Mucosa of descending colon (tissue), 3 donors: ENCODE results near the gene ACAA1. TPM values are rescaled to one million over a fixed set of nuclear protein-coding genes. Genes with fewer than 3 reads are reported as not detected.
"Not testable (repeated sequence)": the region's sequence is repeated elsewhere in the genome, so short reads cannot be mapped to it uniquely, and the experiment has no call there.

Experiments
- ATAC-seq: fragments of 200-7000 bp; cut with Tn5 transposase; one replicate; pipeline ENCODE4 v1.9.1; 2020; ENCODE audit warnings: mild to moderate bottlenecking, moderate library complexity
- DNase-seq, 3 donors: peaks; one replicate each; pipeline ENCODE4 v3.0.0-alpha.2; 2020
- H3K36me3 ChIP-seq: fragments of 200-600 bp; one replicate; pipeline ENCODE4 v1.8.0; 2021; ENCODE audit warnings: low read depth, mild to moderate bottlenecking
- H3K4me1 ChIP-seq: fragments of 200-600 bp; one replicate; pipeline ENCODE4 v1.8.0; 2021; ENCODE audit warnings: low read depth, mild to moderate bottlenecking
- H3K4me3 ChIP-seq: fragments of 200-600 bp; one replicate; pipeline ENCODE4 v1.8.0; 2021; ENCODE audit warnings: mild to moderate bottlenecking
- H3K9me3 ChIP-seq: fragments of 200-600 bp; one replicate; pipeline ENCODE4 v1.8.0; 2021; ENCODE audit warnings: mild to moderate bottlenecking
- intact Hi-C, 2 donors: fragments of 100-400 bp; cut with DNase I in 1 of 2; cut with micrococcal nuclease in 1 of 2; formaldehyde crosslinking; loops; one replicate each; pipeline versions ENCODE4 v1.11.0 to v1.11.1; 2022; cut with DNase I, micrococcal nuclease
- total RNA-seq, 3 donors: library from RNA; stranded (reverse); fragmentation: NEBNext Ultra II Directional in 2 of 3; extraction: Animal tissue kit (Norgen Biotek cat#: 25700) in 2 of 3; gene quantifications; one replicate each; pipeline versions ENCODE4 v1.2.1 to v1.2.4, GENCODE V29; 2021 to 2023
- TF ChIP-seq, protein P1 (sequence below): fragments of 200-600 bp; IDR thresholded peaks from one replicate; pipeline ENCODE4 v1.8.0; 2022; ENCODE audit warnings: antibody characterized with exemption, mild to moderate bottlenecking
- donor health status: DM: no; HTN: no; CAD: no; lungs with moderate emphysema.
- donor health status: DM: no; HTN: no; CAD: no.
- donor health status: DM: no; HTN: yes; CAD: no.

The ACAA1 gene
- total RNA-seq, 3 donors from 2014 or later = 102 to 201 (median 138) TPM

GRCh38 chr3:38136393-38136776 lies 542 bp downstream of the ACAA1 start:
- ATAC-seq = no peak
- intact Hi-C loops = loop anchor here in 1 of 2 donors (10.0 kb wide), 1 partner anchor 92 kb away; no protein-coding TSS in a partner anchor
- no peaks in the 10 kb centered on the region for H3K9me3 ChIP-seq
- TF ChIP-seq, protein P1, sequence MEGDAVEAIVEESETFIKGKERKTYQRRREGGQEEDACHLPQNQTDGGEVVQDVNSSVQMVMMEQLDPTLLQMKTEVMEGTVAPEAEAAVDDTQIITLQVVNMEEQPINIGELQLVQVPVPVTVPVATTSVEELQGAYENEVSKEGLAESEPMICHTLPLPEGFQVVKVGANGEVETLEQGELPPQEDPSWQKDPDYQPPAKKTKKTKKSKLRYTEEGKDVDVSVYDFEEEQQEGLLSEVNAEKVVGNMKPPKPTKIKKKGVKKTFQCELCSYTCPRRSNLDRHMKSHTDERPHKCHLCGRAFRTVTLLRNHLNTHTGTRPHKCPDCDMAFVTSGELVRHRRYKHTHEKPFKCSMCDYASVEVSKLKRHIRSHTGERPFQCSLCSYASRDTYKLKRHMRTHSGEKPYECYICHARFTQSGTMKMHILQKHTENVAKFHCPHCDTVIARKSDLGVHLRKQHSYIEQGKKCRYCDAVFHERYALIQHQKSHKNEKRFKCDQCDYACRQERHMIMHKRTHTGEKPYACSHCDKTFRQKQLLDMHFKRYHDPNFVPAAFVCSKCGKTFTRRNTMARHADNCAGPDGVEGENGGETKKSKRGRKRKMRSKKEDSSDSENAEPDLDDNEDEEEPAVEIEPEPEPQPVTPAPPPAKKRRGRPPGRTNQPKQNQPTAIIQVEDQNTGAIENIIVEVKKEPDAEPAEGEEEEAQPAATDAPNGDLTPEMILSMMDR = no peak
- H3K36me3 ChIP-seq = no peaks in the 10 kb centered on the region
- H3K4me1 ChIP-seq = peaks cover 34% of the 10 kb centered on the region
- DNase-seq = peak in 1 of 3 donors; percentile 48
- peak overlapping the region; percentile 79 for H3K4me3 ChIP-seq

DNA sequence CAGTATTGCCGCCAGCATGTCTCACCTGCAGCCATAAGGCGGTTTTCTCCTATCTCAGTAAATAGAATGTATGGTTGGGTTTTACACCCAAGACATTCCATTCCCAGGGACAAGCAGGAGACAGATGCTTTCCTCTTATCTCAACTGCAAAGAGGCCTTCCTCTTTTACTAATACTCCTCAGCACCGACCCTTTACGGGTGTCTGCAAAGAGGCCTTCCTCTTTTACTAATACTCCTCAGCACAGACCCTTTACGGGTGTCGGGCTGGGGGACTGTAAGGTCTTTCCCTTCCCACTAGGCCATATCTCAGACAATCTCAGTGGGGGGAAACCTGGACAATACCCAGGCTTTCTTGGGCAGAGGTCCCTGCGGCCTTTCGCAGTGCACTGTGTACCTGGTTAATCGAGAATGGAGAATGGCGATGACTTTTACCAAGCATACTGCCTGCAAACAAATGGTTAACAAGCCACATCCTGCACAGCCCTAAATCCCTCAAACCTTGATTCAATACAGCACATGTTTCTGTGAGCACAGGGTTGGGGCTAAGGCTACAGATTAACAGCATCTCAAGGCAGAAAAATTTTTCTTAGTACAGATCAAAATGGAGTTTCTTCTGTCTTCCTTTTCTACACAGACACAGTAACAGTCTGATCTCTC lies 1.2 kb downstream of the ACAA1 start:
- H3K9me3 ChIP-seq, ATAC-seq, H3K36me3 ChIP-seq: not testable (repeated sequence)
- Histone ChIP-seq H3K4me1 (peaks cover 36% of the 10 kb centered on the region), H3K4me3 (peak overlapping the region; percentile 79)
- intact Hi-C loops = loop anchor here in 1 of 2 donors (10.0 kb wide), 1 partner anchor 91 kb away; no protein-coding TSS in a partner anchor
- peak in 1 of 3 donors; percentile 27 for DNase-seq

DNA sequence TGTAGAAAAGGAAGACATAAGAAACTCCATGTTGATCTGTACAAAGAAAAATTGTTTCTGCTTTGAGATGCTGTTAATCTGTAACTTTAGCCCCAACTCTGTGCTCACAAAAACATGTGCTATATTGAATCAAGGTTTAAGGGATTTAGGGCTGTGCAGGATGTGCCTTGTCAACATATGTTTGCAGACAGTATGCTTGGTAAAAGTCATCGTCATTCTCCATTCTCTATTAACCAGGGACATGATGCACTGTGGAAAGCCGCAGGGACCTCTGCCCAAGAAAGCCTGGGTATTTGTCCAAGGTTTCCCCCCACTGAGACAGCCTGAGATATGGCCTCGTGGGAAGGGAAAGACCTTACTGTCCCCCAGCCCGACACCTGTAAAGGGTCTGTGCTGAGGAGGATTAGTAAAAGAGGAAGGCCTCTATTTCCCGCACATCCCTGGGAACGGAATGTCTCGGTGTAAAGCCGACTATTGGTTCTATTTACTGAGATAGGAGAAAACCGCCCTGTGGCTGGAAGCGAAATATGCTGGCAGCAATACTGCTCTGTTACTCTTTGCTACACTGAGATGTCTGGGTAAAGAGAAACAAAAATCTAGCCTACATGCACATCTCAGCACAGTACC lies 2.3 kb downstream of the ACAA1 start:
- not testable (repeated sequence) for H3K36me3 ChIP-seq, ATAC-seq, DNase-seq, H3K9me3 ChIP-seq, H3K4me3 ChIP-seq
- peaks cover 33% of the 10 kb centered on the region for H3K4me1 ChIP-seq
- intact Hi-C loops = loop anchor here in 1 of 2 donors (10.0 kb wide), 1 partner anchor 90 kb away; no protein-coding TSS in a partner anchor

- ATAC-seq (peak; percentile 14), DNase-seq (peak in 2 of 3 donors; percentile 27 to 45)
- Histone ChIP-seq H3K9me3 (no peaks in the 10 kb centered on the region), H3K4me1 (peaks cover 32% of the 10 kb centered on the region), H3K4me3 (no peak overlapping the region), H3K36me3 (no peaks in the 10 kb centered on the region)
- TF ChIP-seq, protein P1 = no peak
- intact Hi-C loops = loop anchor here in 1 of 2 donors (10.0 kb wide), 1 partner anchor 89 kb away; no protein-coding TSS in a partner anchor
Observed at GRCh38 chr3:38133557-38134405, 3.1 kb downstream of the ACAA1 start.

- ATAC-seq (no peak), DNase-seq (no peak)
- Histone ChIP-seq H3K4me3 (no peak overlapping the region), H3K9me3 (no peaks in the 10 kb centered on the region), H3K36me3 (no peaks in the 10 kb centered on the region), H3K4me1 (peaks cover 32% of the 10 kb centered on the region)
- TF ChIP-seq, protein P1 = no peak
- intact Hi-C loops = loop anchor here in 1 of 2 donors (10.0 kb wide), 1 partner anchor 88 kb away; no protein-coding TSS in a partner anchor
Observed at GRCh38 chr3:38133209-38133556, 3.7 kb downstream of the ACAA1 start.

DNA sequence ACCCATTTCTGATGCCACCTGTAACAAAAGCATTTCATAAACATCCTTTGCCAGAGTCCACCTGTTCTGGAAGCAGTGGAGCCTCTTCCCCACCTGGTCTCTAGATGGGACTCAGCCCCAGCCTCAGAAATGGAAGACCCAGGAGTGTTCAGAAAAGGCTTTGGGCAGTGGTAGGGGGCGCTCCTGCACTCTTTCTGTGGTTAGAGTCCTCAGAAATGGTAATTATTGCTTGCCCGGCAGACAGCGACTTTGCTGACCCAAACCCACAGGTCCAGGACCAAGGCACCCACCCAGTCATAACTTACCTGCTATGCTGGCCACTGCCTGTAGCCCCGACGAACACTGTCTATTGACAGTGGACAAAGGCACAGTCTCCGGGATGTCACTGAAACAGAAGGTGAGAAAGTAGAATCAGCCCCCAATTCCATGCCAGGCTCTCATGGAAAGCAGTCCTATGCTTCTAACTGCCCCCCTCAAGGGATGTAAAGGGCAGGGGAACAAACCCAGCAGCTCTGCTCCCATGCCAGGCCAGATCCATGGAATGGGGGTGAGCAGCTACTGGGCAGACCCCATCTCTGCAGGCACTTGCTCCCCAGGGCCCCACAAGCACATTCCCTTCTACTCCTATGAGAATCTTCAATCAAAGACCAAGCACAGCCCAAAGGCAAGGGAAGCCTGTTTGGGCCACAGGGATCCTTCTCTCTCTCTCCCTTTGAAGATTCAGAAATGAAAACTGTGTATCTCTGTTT lies 5.1 kb downstream of the ACAA1 start:
- DNase-seq (peak; percentile 37 to 59 (median 53)), ATAC-seq (no peak)
- H3K36me3 ChIP-seq = peaks cover 3% of the 10 kb centered on the region
- no peaks in the 10 kb centered on the region for H3K9me3 ChIP-seq
- intact Hi-C loops = loop anchor here in 1 of 2 donors (10.0 kb wide), 1 partner anchor 87 kb away; no protein-coding TSS in a partner anchor
- no peak overlapping the region for H3K4me3 ChIP-seq
- TF ChIP-seq, protein P1 = no peak
- peaks cover 32% of the 10 kb centered on the region for H3K4me1 ChIP-seq
